HG03521 (cell line): ENCODE results near the gene CTSW.

ENCODE experiments used
- ATAC-seq: cut with Tn5 transposase; IDR thresholded peaks from one replicate; pipeline ENCODE4 v1.9.1; 2021; ENCODE audit warnings: mild to moderate bottlenecking, moderate library complexity; ENCODE audit not compliant: unreplicated experiment

Gene CTSW

GRCh38 chr11:65855927-65856363 is 23.7 kb upstream of the CTSW start:
- no peak for ATAC-seq

GRCh38 chr11:65856689-65857499 is 22.7 kb upstream of the CTSW start:
- ATAC-seq: peak; percentile 21

GRCh38 chr11:65857500-65857852 is 22.2 kb upstream of the CTSW start:
- peak; percentile 2 for ATAC-seq

GRCh38 chr11:65857853-65858680 is 21.6 kb upstream of the CTSW start, which contains the start of gene CFL1:
Gene CFL1, minus strand, starts transcription at chr11:65858180. Its CDS starts 81 bp downstream, at chr11:65858099.
- ATAC-seq: peak; percentile 50

GRCh38 chr11:65858681-65859087 is 21.0 kb upstream of the CTSW start:
- no peak for ATAC-seq

- ATAC-seq: peak; percentile 50
These were observed 20.4 kb upstream of the CTSW start for GRCh38 chr11:65859095-65859811.

GRCh38 chr11:65859812-65860277 is 19.8 kb upstream of the CTSW start:
- ATAC-seq: no peak

- ATAC-seq: no peak
These were observed 19.1 kb upstream of the CTSW start, which contains the start of gene MUS81 for GRCh38 chr11:65860278-65861164. Gene MUS81, plus strand, starts transcription at chr11:65860433. Its CDS starts 321 bp downstream, at chr11:65860754.

- ATAC-seq: no peak
These were observed 18.5 kb upstream of the CTSW start for GRCh38 chr11:65861165-65861505.

- no peak for ATAC-seq
These were observed 18.0 kb upstream of the CTSW start for GRCh38 chr11:65861533-65862183.

- no peak for ATAC-seq
These were observed 17.4 kb upstream of the CTSW start for GRCh38 chr11:65862191-65862735.

- ATAC-seq: no peak
These were observed 16.4 kb upstream of the CTSW start for GRCh38 chr11:65862941-65863888.

- ATAC-seq: no peak
These were observed 15.5 kb upstream of the CTSW start for GRCh38 chr11:65863889-65864705.

GRCh38 chr11:65864706-65865471 is 14.7 kb upstream of the CTSW start:
- ATAC-seq: no peak

- no peak for ATAC-seq
These were observed 14.0 kb upstream of the CTSW start for GRCh38 chr11:65865550-65866172.
